ENCODE results near the gene CELF5.

CELF5 gene

DNA sequence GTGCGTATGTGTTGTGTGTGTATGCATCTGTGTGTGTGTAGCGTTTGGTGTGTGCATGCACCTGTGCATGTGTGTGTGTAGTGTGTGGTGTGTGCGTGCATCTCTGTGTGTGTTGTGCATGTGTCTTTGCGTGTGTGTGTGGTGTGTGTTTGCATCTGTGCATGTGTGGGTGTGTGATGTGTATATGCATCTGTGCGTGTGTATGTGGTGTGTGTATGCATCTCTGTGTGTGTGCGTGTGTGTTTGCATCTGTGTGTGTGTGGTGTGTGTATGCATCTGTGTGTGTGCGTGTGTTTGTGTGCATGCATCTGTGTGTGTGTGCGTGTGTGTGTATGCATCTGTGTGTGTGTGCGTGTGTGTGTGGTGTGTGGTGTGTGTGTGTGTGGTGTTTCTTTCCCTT lies 20.6 kb downstream of the CELF5 start:
- no peak for DNase-seq

GRCh38 chr19:3248728-3249326 lies 24.4 kb downstream of the CELF5 start:
- DNase-seq, result peak in 2 of 3 experiments; percentile 53 to 75

GRCh38 chr19:3249408-3249807 lies 24.9 kb downstream of the CELF5 start:
- peak in 1 of 3 experiments; percentile 49 for DNase-seq

GRCh38 chr19:3250675-3251074 lies 26.2 kb downstream of the CELF5 start:
- no peak for DNase-seq

GRCh38 chr19:3251229-3251628 lies 26.8 kb downstream of the CELF5 start:
- no peak for DNase-seq

GRCh38 chr19:3252650-3253049 lies 28.2 kb downstream of the CELF5 start:
- DNase-seq, result no peak

- no peak for DNase-seq
Measured at GRCh38 chr19:3253270-3253669, 28.8 kb downstream of the CELF5 start.

DNA sequence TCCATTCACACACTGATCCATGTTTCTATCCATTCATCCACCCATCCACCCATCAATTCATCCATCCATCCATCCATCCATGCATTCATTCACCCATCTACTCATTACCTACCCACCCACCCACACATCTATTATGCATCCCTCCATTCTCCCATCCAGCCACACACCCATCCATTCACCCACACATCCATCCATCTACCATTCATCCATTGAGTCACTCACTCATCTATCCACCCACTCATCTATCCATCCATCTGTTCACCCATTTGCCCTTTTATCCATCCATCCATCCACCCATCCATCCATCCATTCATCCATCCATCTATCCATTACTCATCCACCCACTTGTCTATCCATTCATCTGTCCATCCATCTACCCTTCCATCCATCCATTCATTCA lies 30.1 kb downstream of the CELF5 start:
- DNase-seq, result no peak

- DNase-seq, result no peak
Measured at GRCh38 chr19:3257071-3257470, 32.6 kb downstream of the CELF5 start.

- no peak for DNase-seq
Measured at GRCh38 chr19:3262362-3262761, 37.9 kb downstream of the CELF5 start.

DNA sequence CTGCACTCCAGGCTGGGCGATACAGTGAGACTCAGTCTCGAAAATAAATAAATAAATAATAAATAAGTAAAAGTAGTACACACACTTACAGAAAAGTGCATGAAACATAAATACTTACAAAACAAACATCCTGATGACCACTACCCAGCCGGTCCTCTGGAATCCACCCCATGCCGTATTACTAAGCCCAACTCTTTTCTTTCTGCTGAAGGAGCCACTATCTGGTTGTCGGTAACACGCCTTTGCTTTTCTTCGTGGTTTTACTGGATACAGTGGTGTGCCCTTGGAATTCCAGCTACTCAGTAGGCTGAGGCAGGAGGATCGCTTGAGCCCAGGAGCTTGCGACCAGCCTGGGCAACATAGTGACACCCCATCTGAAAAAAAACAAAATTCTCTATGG lies 39.4 kb downstream of the CELF5 start:
- DNase-seq, result no peak

DNA sequence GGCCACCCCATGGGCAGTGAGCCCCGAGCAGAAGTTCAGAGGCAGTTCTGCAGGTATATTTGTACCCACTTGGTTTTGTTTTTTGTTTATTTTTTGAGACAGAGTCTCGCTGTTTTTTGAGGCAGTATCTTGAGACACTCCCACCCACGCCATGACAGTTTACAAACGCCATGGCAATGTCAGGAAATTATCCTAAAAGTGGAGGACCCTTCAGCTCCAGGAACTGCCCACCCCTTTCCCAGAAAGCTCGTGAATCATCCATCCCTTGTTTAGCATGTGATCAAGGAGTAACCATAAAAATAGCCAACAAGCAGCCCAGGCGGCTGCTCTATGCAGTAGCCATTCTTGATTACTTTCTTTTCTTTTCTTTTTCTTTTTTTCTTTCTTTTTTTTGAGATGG lies 41.0 kb downstream of the CELF5 start:
- no peak for DNase-seq

- no peak for DNase-seq
Measured at GRCh38 chr19:3266092-3266693, 41.7 kb downstream of the CELF5 start.

GRCh38 chr19:3266792-3267514 lies 42.5 kb downstream of the CELF5 start:
- DNase-seq, result no peak

- no peak for DNase-seq
Measured at GRCh38 chr19:3268326-3268725, 43.9 kb downstream of the CELF5 start.

- DNase-seq, result no peak
Measured at GRCh38 chr19:3268763-3269162, 44.3 kb downstream of the CELF5 start.

DNA sequence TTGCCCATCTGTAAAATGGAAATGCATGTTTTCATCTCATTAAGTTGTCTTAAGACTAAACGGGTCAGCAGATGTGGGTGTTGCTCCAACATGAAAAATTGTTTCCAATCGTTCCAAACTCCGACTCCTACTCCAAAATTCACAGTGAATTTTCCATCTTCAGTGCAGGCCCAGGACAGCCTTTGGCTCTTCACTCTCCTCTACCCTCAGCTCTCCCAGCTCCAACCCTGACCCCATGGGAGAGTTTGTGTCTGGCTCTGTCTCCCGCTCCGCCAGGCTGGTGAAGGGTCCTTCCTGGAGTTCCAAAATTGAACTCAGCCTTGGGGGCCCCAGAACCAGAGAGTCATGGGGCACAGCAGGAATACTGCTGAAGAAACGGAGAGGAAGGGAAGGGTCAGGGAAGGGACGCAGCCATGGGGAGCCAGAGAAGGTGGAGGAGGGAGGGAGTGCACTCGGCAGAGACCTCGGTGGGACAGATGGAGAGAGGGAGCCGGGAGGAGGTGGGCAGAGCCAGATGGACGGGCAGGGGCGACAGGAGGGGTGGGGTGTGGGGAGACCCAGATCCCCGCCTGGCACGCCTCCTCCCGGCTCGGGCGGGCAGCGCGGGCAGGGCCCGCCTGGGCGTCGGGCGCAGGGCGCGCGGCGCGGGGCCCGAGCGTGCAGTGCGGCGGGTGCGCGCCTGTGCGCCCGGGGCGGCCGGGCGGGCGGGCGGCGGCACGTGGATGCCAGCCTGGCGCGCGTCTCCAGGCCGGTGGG lies 45.6 kb downstream of the CELF5 start:
- DNase-seq, result peak in 2 of 3 experiments; percentile 82 to 84

DNA sequence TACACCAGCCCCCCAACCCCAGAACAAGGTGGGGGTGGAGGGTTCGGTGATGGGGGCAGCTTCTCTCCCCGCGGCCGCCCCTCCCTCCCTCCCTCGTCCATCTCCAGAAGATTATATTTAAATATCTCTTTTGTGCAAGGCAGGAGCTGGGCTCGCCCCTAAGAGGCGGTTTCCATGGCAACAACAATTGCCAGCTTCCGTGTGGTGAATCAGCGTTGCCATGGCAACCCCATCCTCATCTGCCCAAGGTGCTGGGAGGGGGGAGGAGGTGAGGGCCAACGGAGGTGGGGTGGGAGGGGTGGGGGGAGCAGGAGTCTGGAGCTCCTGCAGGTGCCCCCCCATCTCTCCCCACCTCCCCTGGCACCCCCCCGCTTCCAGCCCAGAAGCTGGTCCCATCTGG lies 46.4 kb downstream of the CELF5 start:
- DNase-seq, result peak; percentile 69 to 99 (median 92)

GRCh38 chr19:3272401-3272931 lies 48.0 kb downstream of the CELF5 start:
- no peak for DNase-seq

GRCh38 chr19:3272952-3273351 lies 48.5 kb downstream of the CELF5 start:
- no peak for DNase-seq

GRCh38 chr19:3274245-3274941 lies 49.9 kb downstream of the CELF5 start:
- DNase-seq, result peak in 1 of 3 experiments; percentile 41

DNA sequence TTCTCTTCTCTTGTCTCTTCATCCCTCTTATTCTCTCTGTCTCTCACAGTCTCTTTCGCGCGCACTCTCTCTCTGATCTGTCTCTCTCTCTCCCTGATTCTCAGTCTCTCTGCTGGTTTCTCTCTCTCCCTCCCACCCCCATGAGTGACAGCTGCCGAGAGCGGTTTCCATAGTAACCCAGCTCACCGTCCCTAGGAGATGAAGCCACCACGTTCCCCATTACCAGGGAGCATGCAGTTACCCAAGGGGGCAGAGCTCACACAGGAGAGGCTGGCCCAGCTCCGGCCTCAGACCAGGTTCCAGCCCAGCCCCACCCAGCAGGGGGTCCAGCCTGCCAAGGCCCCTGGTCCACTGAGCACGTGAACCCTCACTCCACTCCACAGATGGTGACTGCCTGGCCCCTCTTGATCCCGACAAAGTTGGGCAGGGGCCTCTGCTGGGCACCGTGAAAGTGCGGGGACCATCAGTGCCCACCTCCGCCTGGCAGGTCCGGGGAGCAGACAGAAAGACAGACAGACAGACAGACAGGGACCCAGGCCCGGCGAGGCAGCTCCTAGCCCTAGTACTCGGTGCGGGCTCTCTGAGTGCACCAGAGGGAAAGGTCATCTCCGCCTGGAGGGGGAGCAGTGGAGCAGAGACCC lies 50.6 kb downstream of the CELF5 start:
- peak; percentile 17 to 92 (median 75) for DNase-seq

Data from NCI-H1417 (cell line).